Measurements from ENCODE around the gene KIFAP3. TPM values are rescaled to one million over a fixed set of nuclear protein-coding genes. Genes with fewer than 3 reads are reported as not detected.
"Not testable (repeated sequence)": the region's sequence is repeated elsewhere in the genome, so short reads cannot be mapped to it uniquely, and the experiment has no call there.

Gene KIFAP3
- 15.0 and 21.1 TPM in 2 replicates for total RNA-seq

DNA sequence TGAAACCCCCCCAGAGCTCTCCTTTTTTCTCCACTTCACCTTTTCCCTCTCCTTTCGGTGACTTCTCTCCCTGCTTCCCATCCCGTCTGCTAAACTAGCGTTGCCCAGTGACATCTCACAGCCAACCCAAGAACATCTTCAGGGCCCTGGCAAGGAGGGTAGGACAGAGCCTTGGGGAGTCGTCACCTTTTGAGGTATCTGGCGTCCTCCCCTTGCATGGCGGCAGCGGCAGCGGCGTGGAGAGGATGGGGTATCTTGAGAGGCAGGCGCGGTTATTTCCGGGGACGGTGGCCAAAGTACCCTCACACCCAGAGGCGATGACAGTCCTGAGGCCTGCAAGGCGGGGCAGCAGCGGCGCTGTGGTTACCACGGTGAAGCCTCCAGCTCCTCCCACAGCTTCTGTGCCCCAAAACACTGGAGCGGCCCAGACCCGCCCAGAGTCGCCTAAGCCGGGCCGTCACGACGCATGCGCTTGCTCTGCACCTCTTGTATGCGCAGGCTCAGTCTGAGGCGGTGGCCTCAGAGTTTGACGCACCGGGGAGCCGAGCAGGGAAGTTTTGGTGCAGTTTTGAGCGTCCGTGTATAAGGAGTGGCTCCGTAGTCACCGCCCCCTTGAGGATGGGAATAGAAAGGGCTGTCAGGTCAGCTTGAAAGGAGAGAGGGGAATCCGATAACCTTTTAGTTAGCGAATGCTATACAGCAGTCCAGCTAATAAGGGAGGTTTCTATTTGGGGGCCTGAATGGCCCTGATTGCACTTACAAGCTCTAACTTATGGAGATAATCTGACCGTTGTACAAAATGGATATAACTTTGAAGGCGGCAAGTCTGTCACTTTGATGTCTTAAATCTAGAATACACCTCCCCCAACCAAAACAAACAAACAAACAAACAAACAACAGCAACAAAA is at the start of gene KIFAP3:
Gene KIFAP3, minus strand, starts transcription at position 446 of the 908 bp plus-strand sequence. Its CDS starts 228 bp downstream, at position 218.
- DNase-seq (ENCODE audit: extremely low read depth, low read depth, low spot score) = peak; percentile 85

DNA sequence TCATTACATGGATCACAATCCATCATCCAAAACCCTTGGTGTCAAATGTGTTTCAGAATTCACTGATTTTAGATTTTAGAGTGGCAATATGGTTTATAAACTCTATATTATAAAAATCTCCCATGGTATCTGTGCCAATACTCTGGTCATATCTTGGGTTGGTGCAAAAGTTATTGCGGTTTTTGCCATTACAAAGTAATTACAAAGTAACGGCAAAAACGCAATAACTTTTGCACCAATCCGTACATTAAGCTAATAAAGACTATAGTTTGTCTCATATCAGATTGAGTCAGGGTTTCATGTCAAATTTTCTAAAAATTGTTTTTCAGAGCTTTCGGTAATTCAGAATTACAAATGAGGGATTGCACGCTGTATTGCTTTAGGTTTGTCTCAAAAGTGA is 47.9 kb upstream of the KIFAP3 start:
- DNase-seq (ENCODE audit: extremely low read depth, low read depth, low spot score) = no peak

DNA sequence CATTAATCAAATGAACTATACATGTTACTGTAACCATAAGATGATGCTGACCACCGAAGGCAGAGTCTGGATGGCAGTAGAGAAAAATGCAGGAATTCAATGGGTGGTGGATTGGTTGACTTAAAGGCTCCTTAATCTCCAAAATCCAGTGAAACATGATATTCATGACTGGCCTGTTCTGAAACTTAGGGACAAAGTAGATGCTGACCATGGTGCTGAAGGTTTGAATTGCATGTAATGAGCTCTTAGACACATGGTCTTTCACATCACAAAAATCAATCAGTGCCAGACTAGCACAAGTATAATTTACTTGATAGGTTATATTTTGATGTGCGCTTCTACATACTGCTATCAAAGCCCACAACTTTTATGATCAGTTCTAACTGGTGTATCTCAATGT is 40.4 kb upstream of the KIFAP3 start:
- no peak for DNase-seq (ENCODE audit: extremely low read depth, low read depth, low spot score)

DNA sequence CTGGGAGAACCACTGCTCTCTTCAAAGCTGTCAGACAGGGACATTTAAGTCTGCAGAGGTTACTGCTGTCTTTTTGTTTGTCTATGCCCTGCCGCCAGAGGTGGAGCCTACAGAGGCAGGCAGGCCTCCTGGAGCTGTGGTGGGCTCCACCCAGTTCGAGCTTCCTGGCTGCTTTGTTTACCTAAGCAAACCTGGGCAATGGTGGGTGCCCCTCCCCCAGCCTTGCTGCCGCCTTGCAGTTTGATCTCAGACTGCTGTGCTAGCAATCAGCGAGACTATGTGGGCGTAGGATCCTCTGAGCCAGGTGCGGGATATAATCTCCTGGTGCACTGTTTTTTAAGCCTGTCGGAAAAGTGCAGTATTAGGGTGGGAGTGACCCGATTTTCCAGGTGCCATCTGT is 38.6 kb upstream of the KIFAP3 start:
- not testable (repeated sequence) for DNase-seq (ENCODE audit: extremely low read depth, low read depth, low spot score)

DNA sequence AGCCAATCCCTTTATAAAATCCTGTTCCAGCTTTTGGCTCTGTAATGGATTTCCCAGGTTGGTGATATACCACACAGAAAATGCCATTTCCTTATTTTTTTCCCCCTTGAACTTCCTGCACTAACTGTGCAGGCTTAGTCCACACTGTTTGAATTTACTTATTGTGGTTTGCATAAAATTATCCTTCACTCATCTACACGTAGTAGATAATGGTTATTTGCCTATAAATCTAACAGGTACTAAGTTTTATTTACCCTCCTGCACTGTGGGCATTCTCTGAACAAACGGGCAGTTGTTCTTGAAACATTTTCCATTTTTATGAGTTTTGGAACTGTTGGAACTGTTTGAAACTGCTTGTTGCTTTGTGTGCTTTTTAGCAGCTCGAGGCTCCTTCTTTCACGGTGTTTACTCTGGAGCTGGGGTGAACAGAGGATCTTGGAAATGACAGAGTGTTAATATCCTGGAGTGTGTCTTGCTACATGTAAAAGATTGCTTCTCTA is 23.0 kb upstream of the KIFAP3 start:
- DNase-seq (ENCODE audit: extremely low read depth, low read depth, low spot score) = no peak

DNA sequence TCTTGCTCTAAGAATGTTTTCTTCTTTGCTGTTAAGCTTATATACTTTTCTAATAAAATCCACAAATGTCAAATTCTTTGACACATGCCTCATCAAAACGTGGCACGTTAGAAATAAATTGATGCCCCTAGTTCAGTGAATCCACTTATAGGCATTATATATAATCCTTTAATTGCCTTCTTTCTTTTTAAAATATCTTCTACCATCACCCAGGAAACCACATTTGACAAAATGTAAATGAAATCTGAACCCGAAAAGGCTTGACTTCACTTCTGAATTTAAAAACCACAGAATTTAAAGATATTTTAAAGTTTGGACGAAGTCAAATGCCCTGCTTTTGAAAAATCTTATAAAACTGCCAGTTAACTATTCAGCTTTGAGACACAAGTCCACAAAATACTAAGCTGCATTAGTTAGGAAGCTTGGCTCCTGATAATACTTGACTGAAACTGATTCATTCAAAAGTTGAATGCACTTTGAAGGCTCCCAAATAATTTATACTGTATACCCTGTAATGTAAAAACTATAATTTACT is 22.4 kb upstream of the KIFAP3 start:
- DNase-seq (ENCODE audit: extremely low read depth, low read depth, low spot score) = no peak

DNA sequence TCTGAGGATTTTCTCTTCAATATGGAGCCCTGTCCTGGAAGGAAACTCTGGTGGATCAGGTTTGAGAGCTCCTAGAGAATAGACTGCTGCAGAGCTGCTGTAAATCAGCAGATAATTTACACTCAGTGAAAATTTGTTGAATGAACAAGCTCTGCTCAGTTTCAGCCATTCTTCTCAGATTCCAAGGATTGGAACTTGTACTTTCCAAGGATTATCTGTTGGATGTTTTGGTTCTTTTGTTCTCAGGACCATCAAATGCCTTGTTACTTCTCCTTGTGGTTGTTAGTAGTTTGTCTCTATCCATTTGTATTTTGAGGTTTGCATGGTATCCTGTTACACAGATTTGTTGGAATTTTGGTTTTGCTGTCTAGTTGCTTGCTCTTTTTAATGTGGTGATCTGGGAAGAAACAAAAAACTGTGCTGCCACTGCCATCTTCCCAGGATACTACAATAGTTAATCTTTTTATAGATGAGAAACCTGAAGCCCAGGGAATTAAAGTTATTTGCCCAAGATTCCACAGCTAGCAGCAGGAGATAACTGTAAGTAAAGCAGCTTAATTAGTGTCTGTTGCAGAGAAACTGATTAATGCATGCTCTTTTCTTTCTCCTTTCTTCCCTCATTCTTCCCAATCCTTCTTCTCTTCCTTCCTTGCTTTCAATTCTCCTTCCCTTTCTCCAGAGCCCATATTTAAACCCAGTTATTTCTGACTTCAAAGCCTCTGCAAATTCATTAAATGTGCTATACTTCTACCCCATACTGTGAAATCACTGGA is 21.7 kb upstream of the KIFAP3 start:
- DNase-seq (ENCODE audit: extremely low read depth, low read depth, low spot score) = no peak

DNA sequence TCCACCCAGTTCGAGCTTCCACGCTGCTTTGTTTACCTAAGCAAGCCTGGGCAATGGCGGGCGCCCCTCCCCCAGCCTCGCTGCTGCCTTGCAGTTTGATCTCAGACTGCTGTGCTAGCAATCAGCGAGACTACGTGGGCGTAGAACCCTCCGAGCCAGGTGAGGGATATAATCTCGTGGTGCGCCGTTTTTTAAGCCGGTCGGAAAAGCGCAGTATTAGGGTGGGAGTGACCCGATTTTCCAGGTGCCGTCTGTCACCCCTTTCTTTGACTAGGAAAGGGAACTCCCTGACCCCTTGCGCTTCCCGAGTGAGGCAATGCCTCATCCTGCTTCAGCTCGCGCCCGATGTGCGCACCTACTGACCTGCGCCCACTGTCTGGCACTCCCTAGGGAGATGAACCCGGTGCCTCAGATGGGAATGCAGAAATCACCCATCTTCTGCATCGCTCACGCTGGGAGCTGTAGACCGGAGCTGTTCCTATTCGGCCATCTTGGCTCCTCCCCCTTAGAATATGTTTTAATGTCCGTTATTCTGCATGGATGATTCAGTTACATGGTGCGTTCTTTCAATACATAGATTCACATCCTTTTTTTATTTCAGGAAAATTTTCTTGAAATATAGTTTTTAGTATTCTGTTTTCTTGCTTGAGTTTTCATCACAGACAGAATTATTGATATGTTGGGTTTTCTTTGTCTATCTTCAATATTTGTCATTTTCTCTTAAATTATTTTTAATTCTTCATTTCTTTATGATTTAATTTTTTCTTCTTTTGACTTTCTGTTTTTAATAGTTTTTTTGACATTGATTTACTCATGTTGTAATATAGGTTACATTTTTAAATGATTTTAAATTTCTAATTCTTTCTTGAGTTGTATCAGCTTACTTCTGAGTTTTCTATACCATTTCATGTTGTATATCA is 20.5 kb upstream of the KIFAP3 start:
- not testable (repeated sequence) for DNase-seq (ENCODE audit: extremely low read depth, low read depth, low spot score)

DNA sequence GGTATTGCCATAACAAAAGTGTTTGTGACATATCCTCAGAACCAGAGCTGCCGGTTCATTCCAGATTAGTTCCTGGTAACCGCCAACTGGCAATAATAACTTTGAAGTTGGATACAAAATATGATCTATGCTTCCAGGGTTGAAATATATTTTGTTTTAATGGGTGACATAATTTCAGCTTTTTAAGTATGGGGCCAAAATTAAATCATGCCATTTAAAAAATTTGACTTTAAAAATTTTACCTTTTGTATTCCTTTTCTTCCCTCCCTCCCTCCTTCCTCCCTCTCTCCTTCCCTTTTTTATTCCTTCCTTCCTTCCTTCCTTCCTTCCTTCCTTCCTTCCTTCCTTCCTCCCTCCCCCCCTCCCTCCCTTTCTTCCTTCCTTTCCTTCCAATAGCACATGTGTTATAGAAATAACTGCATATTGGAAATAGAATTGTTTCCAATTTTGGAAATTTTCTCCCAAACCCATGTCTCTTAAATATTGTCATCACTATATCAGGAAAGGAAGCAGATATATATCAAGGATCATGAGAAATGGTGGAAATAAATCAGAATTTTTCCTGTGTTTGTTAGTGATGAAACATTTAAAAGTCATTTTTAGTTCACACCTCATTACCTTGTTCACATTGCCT is 12.0 kb upstream of the KIFAP3 start:
- DNase-seq (ENCODE audit: extremely low read depth, low read depth, low spot score) = no peak

DNA sequence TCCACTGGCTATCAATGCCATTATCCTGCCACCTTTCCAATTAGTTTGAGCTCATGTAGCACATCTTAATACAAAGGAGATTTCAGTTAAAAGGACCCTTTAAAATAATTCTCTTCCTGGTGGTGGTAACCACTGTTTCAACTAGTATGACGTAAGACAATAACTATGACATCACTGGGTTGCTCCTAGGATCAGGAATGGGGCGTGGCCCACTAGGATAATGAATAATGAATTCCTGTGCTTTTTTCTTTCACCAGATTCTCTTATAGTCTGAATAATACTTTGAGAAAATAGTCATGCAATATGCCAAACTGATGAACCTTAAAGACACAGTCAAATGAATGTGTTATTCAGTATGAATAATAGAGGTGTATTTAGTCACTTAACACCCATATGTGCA is 10.6 kb upstream of the KIFAP3 start:
- DNase-seq (ENCODE audit: extremely low read depth, low read depth, low spot score) = no peak

DNA sequence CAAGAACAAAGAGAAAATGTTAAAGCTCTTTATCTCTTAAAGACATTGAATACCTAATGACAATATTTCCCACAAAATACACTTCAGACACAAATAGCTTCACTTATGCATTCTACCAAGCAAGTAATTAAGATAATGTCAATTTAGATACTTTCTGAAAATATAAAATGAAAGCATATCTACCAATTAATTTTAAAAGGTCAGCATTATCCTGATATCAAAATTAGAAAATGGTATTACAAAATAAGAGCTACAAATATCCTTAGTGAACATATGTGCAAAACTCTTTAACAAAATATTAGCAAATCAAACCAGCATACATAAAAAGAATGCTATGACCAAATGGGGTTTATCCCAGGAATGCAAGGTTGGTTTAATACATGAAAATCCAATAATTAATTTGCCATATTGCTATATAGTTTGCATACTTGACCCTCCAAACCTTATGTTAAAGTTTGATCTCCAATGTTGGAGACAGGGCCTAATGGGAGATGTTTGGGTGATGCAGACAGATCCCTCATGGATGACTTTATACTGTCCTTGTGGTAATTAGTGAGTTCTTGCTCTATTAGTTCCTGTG is 4.2 kb upstream of the KIFAP3 start:
- DNase-seq (ENCODE audit: extremely low read depth, low read depth, low spot score) = no peak

DNA sequence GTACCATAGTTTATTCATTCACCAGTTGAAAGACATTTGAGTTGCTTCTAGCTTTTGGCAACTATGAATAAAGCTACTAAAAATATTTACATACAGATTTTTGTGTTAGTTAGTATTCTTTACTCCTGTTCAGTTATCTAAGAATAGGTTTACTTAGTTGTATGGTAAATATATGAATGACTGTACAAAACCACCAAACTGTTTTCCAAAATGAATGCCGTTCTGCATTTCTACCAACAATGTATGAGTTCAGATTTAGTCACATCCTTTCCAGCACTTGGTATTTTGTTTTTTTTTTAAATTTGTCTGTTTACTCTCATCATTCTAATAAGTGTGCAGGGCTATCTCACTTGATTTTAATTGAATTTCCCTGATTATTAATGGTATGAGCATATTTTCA is 3.4 kb upstream of the KIFAP3 start:
- no peak for DNase-seq (ENCODE audit: extremely low read depth, low read depth, low spot score)

DNA sequence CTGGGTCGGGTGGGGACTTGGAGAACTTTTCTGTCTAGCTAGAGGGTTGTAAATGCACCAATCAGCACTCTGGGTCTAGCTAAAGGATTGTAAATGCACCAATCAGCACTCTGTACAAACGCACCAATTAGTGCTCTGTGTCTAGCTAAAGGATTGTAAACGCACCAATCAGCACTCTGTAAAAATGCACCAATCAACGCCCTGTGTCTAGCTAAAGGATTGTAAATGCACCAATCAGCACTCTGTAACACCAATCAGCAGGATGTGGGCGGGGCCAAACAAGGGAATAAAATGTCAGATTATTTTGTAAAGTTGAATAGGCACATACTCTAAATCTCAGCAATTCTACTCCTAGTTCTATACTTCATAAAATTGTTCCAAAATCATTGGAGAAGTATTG is 2.5 kb upstream of the KIFAP3 start:
- DNase-seq (ENCODE audit: extremely low read depth, low read depth, low spot score) = not testable (repeated sequence)

DNA sequence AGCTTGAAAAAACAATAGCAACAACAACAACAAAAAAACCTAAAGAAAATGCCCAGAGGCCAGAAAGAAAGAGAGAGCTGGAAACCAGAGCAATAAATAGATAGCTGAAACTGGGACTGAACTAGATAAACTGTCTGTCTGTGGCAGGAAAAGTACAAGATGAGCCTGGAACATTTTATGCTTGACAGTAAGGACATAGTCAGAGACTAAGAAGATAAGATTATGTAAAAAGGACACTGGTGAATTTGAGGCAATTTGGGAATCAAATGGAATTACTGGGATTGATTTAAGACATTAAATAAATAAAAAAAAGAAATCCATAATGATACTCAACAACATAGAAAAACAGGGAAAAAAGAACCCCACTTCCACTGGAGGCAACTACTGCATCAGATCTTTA is 1.7 kb upstream of the KIFAP3 start:
- DNase-seq (ENCODE audit: extremely low read depth, low read depth, low spot score) = no peak

DNA sequence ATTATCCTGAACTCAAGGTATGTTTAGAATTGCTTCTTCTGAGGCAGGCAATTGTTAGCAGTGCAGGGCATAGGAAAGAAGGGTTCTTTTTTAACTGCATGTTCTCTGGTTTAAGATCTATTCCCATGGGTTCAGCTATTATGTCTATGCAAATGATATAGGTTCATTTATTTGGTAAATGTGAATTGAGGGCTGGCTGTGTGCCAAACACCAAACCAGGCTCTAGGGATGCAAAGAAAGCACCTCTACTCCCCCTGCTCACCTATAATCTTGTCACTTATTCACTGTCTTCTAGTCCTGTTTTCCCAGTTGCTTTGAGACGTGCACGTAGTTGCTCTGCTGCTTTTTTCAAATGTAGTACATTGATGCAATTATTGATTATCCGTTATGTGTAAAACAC is 691 bp upstream of the KIFAP3 start:
- no peak for DNase-seq (ENCODE audit: extremely low read depth, low read depth, low spot score)

DNA sequence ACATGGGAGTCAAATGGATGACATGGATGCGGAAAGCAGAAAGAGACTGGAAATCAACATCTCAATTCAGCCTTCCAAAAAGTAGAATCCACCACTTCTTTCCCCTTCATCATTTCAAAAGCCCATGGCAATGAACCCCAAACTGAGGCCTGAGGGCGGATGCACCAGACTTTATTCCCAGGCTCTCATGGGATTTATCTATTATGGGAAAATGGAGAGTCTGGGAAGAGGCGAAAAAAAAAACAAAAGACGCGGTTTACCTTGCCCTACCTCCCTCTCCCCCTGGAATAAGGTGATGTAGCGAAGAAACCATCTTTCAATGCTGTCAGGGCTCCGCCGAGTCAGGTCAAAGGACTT is 624 bp downstream of the KIFAP3 start:
- no peak for DNase-seq (ENCODE audit: extremely low read depth, low read depth, low spot score)

DNA sequence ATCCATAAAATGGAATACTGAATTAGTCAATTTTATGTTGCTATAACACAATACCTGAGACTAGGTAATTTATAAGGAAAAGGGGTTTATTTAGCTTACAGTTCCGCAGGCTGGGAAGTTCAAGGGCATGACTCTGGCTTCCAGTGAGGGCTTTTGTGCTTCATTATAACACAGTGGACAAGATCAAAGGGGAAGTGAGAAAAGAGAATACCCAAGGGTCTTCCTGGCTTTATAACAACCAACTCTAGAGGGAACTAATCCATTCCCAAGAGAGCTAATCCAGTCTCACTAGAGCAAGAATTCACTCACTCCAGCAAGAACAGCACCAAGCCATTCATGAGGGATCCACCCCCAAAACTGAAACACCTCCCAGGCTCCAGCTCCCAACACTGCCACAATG is 3.1 kb downstream of the KIFAP3 start:
- no peak for DNase-seq (ENCODE audit: extremely low read depth, low read depth, low spot score)

DNA sequence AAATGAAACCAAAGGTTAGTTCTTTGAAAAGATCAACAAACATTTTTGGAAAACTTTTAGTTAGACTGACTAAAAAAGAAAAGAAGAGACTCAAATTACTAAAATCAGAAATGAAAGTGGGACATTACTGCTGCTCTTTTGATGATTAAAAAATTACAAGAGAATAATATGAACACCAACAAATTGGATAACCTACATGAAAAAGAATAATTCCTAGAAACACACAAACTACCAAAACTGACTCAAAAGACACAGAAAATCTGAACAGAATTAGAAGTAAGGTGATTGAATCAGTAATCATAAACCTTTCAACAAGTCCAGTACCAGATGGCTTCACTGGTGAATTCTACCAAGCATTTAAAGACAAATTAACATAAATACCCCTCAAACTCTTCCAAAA is 5.6 kb downstream of the KIFAP3 start:
- no peak for DNase-seq (ENCODE audit: extremely low read depth, low read depth, low spot score)

DNA sequence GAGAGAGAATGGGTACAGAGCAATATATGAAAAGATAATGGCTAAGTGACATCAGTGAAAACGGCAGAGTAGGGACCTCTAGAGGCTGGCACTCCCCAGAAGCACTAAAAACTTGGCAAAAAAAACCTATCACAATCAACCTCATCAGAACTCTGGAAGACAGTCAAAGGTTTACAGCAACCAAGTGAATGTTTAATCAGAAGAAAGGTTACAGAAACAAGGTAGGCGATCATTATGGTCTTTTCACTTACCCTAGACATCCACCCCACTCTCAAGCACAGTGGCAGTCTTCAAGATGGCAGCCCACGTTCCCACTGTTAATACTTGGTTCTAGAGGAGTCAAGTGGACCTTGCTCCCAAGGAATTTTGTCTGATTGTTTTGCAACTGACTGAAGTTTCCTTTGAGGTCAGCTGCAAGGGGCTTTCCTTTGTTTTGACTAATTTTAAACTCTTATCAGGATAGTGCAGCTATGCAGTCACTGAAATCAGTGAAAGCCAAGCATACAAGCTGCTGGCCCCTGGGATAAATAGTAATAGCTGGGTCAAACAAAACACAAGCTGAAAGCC is 7.2 kb downstream of the KIFAP3 start:
- no peak for DNase-seq (ENCODE audit: extremely low read depth, low read depth, low spot score)

Measured in glomerular endothelial cell (primary cell).